Frontal cortex (tissue), 4 donors: ENCODE data around the gene MBD3L2B. TPM values are rescaled to one million over a fixed set of nuclear protein-coding genes. Genes with fewer than 3 reads are reported as not detected.
A peak's percentile ranks its signal among the peaks of the same experiment; 100 is the strongest.
"Not testable (repeated sequence)": the region's sequence is repeated elsewhere in the genome, so short reads cannot be mapped to it uniquely, and the experiment has no call there.

ENCODE experiments used
- DNase-seq, 2 donors: peaks; one replicate each; pipeline ENCODE4 v3.0.0; 2012; ENCODE audit warnings: low spot score in 2 of 2
- FAIRE-seq: peaks from 2 replicates; lab custom pipeline; 2012; peaks lifted over from hg19 to GRCh38; lab: Jason Lieb, UNC
- total RNA-seq: library from RNA; depleted of rRNA; stranded (reverse); fragments of >200 nt; gene quantifications from one replicate; pipeline ENCODE4 v1.2.3, GENCODE V29; 2014
- donor health status: control.
- donor health status: control.
- donor health status: control.

The MBD3L2B gene
- total RNA-seq, result not detected

GRCh38 chr19:7021331-7021730, at the start of gene MBD3L2B:
TSS of gene MBD3L2B (minus strand) at chr19:7021431. CDS start at chr19:7021397, 34 bp downstream.
- DNase-seq, FAIRE-seq: not testable (repeated sequence)

- DNase-seq (peak in 1 of 2 donors; percentile 31), FAIRE-seq (no peak)
Observed at GRCh38 chr19:7069904-7070226, 48.6 kb upstream of the MBD3L2B start.

- DNase-seq, result peak; percentile 88 to 95
- FAIRE-seq, result no peak
Observed at GRCh38 chr19:7069042-7069903, 48.0 kb upstream of the MBD3L2B start, which contains the start of gene ZNF557. TSS of gene ZNF557 (plus strand) at chr19:7069703. CDS start at chr19:7075075, 5,372 bp downstream.

GRCh38 chr19:7068599-7068998, 47.4 kb upstream of the MBD3L2B start:
- DNase-seq, result no peak
- no peak for FAIRE-seq

GRCh38 chr19:7067716-7068115, 46.5 kb upstream of the MBD3L2B start:
- DNase-seq (no peak), FAIRE-seq (no peak)

- FAIRE-seq, DNase-seq: not testable (repeated sequence)
Observed at GRCh38 chr19:7067122-7067521, 45.9 kb upstream of the MBD3L2B start.

- FAIRE-seq, result no peak
Observed at GRCh38 chr19:7063764-7064418, 42.7 kb upstream of the MBD3L2B start.

GRCh38 chr19:7063339-7063738, 42.1 kb upstream of the MBD3L2B start:
- DNase-seq, result no peak

More at GRCh38 chr19:7063764-7064418, 42.7 kb upstream of the MBD3L2B start:
- DNase-seq, result no peak

GRCh38 chr19:7059977-7060376, 38.7 kb upstream of the MBD3L2B start:
- not testable (repeated sequence) for DNase-seq, FAIRE-seq

More at GRCh38 chr19:7063339-7063738, 42.1 kb upstream of the MBD3L2B start:
- no peak for FAIRE-seq

GRCh38 chr19:7058576-7058975, 37.3 kb upstream of the MBD3L2B start, which contains the start of gene MBD3L3:
TSS of gene MBD3L3 (minus strand) at chr19:7058676. CDS start at chr19:7058605, 71 bp downstream.
- not testable (repeated sequence) for DNase-seq, FAIRE-seq

GRCh38 chr19:7056371-7056770, 35.1 kb upstream of the MBD3L2B start:
- DNase-seq, FAIRE-seq: not testable (repeated sequence)

GRCh38 chr19:7055679-7056078, 34.4 kb upstream of the MBD3L2B start:
- DNase-seq, FAIRE-seq: not testable (repeated sequence)

- DNase-seq, FAIRE-seq: not testable (repeated sequence)
Observed at GRCh38 chr19:7054635-7055368, 33.6 kb upstream of the MBD3L2B start.

GRCh38 chr19:7052896-7053295, 31.7 kb upstream of the MBD3L2B start:
- not testable (repeated sequence) for DNase-seq, FAIRE-seq

- DNase-seq, FAIRE-seq: not testable (repeated sequence)
Observed at GRCh38 chr19:7051421-7051820, 30.2 kb upstream of the MBD3L2B start.

GRCh38 chr19:7049021-7049420, 27.8 kb upstream of the MBD3L2B start, which contains the start of gene MBD3L2:
TSS of gene MBD3L2 (plus strand) at chr19:7049321. CDS start at chr19:7049374, 53 bp downstream.
- not testable (repeated sequence) for FAIRE-seq, DNase-seq

GRCh38 chr19:7041563-7041962, 20.3 kb upstream of the MBD3L2B start:
- not testable (repeated sequence) for DNase-seq, FAIRE-seq

GRCh38 chr19:7040079-7040478, 18.8 kb upstream of the MBD3L2B start, which contains the start of gene MBD3L4:
TSS of gene MBD3L4 (minus strand) at chr19:7040179. CDS start at chr19:7040144, 35 bp downstream.
- FAIRE-seq, DNase-seq: not testable (repeated sequence)

GRCh38 chr19:7030278-7030677, 9.0 kb upstream of the MBD3L2B start, which contains the start of gene MBD3L5:
TSS of gene MBD3L5 (plus strand) at chr19:7030578. CDS start at chr19:7030612, 34 bp downstream.
- not testable (repeated sequence) for FAIRE-seq, DNase-seq
